HepG2 (cell line): ENCODE measurements around the gene CLEC20A. TPM values are rescaled to one million over a fixed set of nuclear protein-coding genes. Genes with fewer than 3 reads are reported as not detected.

Experiments used
- AGO1 ChIP-seq: fragments of 200-400 bp; formaldehyde crosslinking; IDR thresholded peaks from 2 replicates; pipeline ENCODE4 v1.6.1; 2017; ENCODE audit warnings: mild to moderate bottlenecking, low read depth, low read length, moderate library complexity; ENCODE audit not compliant: poor library complexity, severe bottlenecking
- ISX ChIP-seq: sonication (generic); formaldehyde crosslinking; conservative IDR thresholded peaks from 2 replicates; pipeline ENCODE4 v1.5.0; 2020; ENCODE audit warnings: missing genetic modification reagents
- NFATC3 ChIP-seq: sonication (generic); formaldehyde crosslinking; IDR thresholded peaks from 2 replicates; pipeline ENCODE4 v1.5.1; 2020; ENCODE audit warnings: mild to moderate bottlenecking, missing genetic modification reagents
- REXO4 ChIP-seq: sonication (generic); formaldehyde crosslinking; IDR thresholded peaks from 2 replicates; pipeline ENCODE4 v1.8.0; 2022; ENCODE audit warnings: missing genetic modification reagents, mild to moderate bottlenecking, borderline replicate concordance
- SRF ChIP-seq: IDR thresholded peaks from 2 replicates; pipeline ENCODE4 v1.6.1; 2011; ENCODE audit warnings: mild to moderate bottlenecking, low read depth, low read length, moderate library complexity
- THYN1 ChIP-seq: sonication (generic); formaldehyde crosslinking; IDR thresholded peaks from 2 replicates; pipeline ENCODE4 v1.8.1; 2023; ENCODE audit warnings: low read depth, mild to moderate bottlenecking, moderate library complexity, missing genetic modification reagents, borderline replicate concordance
- ZNF18 ChIP-seq: sonication (generic); formaldehyde crosslinking; IDR thresholded peaks from 2 replicates; pipeline ENCODE4 v1.8.0; 2022; ENCODE audit warnings: mild to moderate bottlenecking, missing genetic modification reagents; ENCODE audit not compliant: insufficient replicate concordance
- ZNF407 ChIP-seq: sonication (generic); formaldehyde crosslinking; IDR thresholded peaks from one replicate; pipeline ENCODE4 v1.5.1; 2020; ENCODE audit warnings: mild to moderate bottlenecking, missing genetic modification reagents; ENCODE audit errors: not compliant biosample characterization
- ZNF496 ChIP-seq: sonication (generic); formaldehyde crosslinking; IDR thresholded peaks from 2 replicates; pipeline ENCODE4 v1.8.1; 2023; ENCODE audit warnings: mild to moderate bottlenecking, moderate library complexity, missing genetic modification reagents; ENCODE audit not compliant: insufficient replicate concordance
- ZNF710 ChIP-seq: sonication (generic); formaldehyde crosslinking; IDR thresholded peaks from 2 replicates; pipeline ENCODE4 v1.5.0; 2020; ENCODE audit warnings: mild to moderate bottlenecking, missing genetic modification reagents, borderline replicate concordance
- ZNF746 ChIP-seq: sonication (generic); formaldehyde crosslinking; IDR thresholded peaks from 2 replicates; pipeline ENCODE4 v1.8.0; 2022; ENCODE audit warnings: mild to moderate bottlenecking, missing genetic modification reagents
- ZNF75D ChIP-seq: sonication (generic); formaldehyde crosslinking; IDR thresholded peaks from 2 replicates; pipeline ENCODE4 v1.8.1; 2023; ENCODE audit warnings: missing genetic modification reagents, mild to moderate bottlenecking, borderline replicate concordance
- polyA plus RNA-seq, 8 experiments: library from polyadenylated mRNA; depleted of rRNA in 3 of 8; stranded (reverse) in 7 of 8; unstranded in 1 of 8; fragments of >200 nt; fragmentation: Illumina TruSeq in 4 of 8; extraction: Trizol in 4 of 8; gene quantifications; 2 replicates each; pipeline versions ENCODE4 v1.2.1 to v1.2.3, GENCODE V29; 2011 to 2016; ENCODE audit warnings: low read depth in 4 of 8, missing spikeins in 1 of 8, mixed read lengths in 1 of 8; ENCODE audit not compliant: insufficient read depth in 1 of 8
- total RNA-seq, 5 experiments: library from RNA; depleted of rRNA; stranded (reverse); fragments of >200 nt; fragmentation: Illumina TruSeq; extraction: Trizol; gene quantifications; 2 replicates each; pipeline ENCODE4 v1.2.3, GENCODE V29; 2016; ENCODE audit warnings: low read depth in 1 of 5
- TF ChIP-seq, protein P1 (sequence below): sonication (generic); formaldehyde crosslinking; IDR thresholded peaks from 2 replicates; pipeline ENCODE4 v1.4.0; 2020; ENCODE audit warnings: mild to moderate bottlenecking, missing genetic modification reagents

CLEC20A gene
- total and polyA plus RNA-seq, 2 of the 13 experiments (the other 11 are each of a cell fraction or from before 2014, with no cell fraction given): not detected

GRCh38 chr1:178532392-178532791, 35.6 kb upstream of the CLEC20A start (continued):
- TF ChIP-seq REXO4 (CRISPR knock-in tag): no peak
- TF ChIP-seq ZNF746 (CRISPR knock-in tag): no peak
- no peak for TF ChIP-seq ISX (CRISPR knock-in tag)
- no peak for TF ChIP-seq ZNF407
- 0 out of 2 replicates have a peak, but pooled peaks have one; percentile 34 for TF ChIP-seq NFATC3 (CRISPR knock-in tag)
- no peak for TF ChIP-seq ZNF18
- TF ChIP-seq ZNF710 (CRISPR knock-in tag): no peak
- TF ChIP-seq AGO1: no peak
- no peak for TF ChIP-seq ZNF496 (CRISPR knock-in tag)
- TF ChIP-seq SRF: no peak
- TF ChIP-seq, protein P1, sequence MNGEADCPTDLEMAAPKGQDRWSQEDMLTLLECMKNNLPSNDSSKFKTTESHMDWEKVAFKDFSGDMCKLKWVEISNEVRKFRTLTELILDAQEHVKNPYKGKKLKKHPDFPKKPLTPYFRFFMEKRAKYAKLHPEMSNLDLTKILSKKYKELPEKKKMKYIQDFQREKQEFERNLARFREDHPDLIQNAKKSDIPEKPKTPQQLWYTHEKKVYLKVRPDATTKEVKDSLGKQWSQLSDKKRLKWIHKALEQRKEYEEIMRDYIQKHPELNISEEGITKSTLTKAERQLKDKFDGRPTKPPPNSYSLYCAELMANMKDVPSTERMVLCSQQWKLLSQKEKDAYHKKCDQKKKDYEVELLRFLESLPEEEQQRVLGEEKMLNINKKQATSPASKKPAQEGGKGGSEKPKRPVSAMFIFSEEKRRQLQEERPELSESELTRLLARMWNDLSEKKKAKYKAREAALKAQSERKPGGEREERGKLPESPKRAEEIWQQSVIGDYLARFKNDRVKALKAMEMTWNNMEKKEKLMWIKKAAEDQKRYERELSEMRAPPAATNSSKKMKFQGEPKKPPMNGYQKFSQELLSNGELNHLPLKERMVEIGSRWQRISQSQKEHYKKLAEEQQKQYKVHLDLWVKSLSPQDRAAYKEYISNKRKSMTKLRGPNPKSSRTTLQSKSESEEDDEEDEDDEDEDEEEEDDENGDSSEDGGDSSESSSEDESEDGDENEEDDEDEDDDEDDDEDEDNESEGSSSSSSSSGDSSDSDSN (CRISPR knock-in tag): no peak
- no peak for TF ChIP-seq THYN1 (CRISPR knock-in tag)
- no peak for TF ChIP-seq ZNF75D (CRISPR knock-in tag)
